GM12878 (cell line): ENCODE results near the gene FABP2. TPM values are rescaled to one million over a fixed set of nuclear protein-coding genes. Genes with fewer than 3 reads are reported as not detected.
"Not testable (repeated sequence)": the region's sequence is repeated elsewhere in the genome, so short reads cannot be mapped to it uniquely, and the experiment has no call there.

Source experiments
- ATAC-seq: fragments of 200-7000 bp; cut with Tn5 transposase; 3 replicates; pipeline ENCODE4 v1.9.1; 2020; ENCODE audit warnings: mild to moderate bottlenecking, moderate library complexity
- BruUV-seq: library from RNA; stranded (reverse); fragments of 400-500 nt; replicated peaks from 2 replicates; lab custom pipeline; 2021; lab: Mats Ljungman, UMichigan
- CTCF ChIA-PET: fragments of 300-600 bp; sonication (Branson Sonifier 250); formaldehyde crosslinking; extraction: SDS; loops from one replicate; lab custom pipeline; 2021; ENCODE audit warnings: inconsistent platforms; lab: Yijun Ruan, JAX
- POLR2A ChIA-PET: fragments of 350-600 bp; formaldehyde crosslinking; extraction: SDS; loops from one replicate; lab custom pipeline; 2021; ENCODE audit warnings: inconsistent platforms; lab: Charles Lee
- RAD21 ChIA-PET: fragments of 300-600 bp; sonication (Branson Sonifier 250); formaldehyde crosslinking; loops from one replicate; lab custom pipeline; 2023; ENCODE audit warnings: antibody characterized with exemption; ENCODE audit not compliant: unreplicated experiment; lab: Charles Lee
- SMC1A ChIA-PET: fragments of 300-600 bp; sonication (Branson Sonifier 250); formaldehyde crosslinking; loops from one replicate; lab custom pipeline; 2023; ENCODE audit not compliant: unreplicated experiment, uncharacterized antibody; lab: Charles Lee
- DNase-seq: peaks from one replicate; pipeline ENCODE4 v3.0.0-alpha.2; 2011; ENCODE audit warnings: low read depth, low spot score
- FAIRE-seq: peaks from 3 replicates; lab custom pipeline; 2011; peaks lifted over from hg19 to GRCh38; lab: Jason Lieb, UNC
- H2AFZ ChIP-seq: 2 replicates; pipeline ENCODE4 v1.6.0; 2011; ENCODE audit warnings: low read depth, low read length, control low read depth; ENCODE audit not compliant: control insufficient read depth
- H3K27ac ChIP-seq: 2 replicates; pipeline ENCODE4 v1.5.1; 2011; ENCODE audit warnings: control low read depth; ENCODE audit not compliant: control insufficient read depth, insufficient read depth
- H3K27me3 ChIP-seq, 2 experiments: replicated peaks in 1 of 2; 2 replicates each; pipeline versions ENCODE4 v1.6.0 to v1.6.1; 2011; ENCODE audit warnings: low read length in 1 of 2; ENCODE audit not compliant: control insufficient read depth in 2 of 2, insufficient read depth in 2 of 2
- H3K36me3 ChIP-seq, 2 experiments: 2 replicates each; pipeline ENCODE4 v1.5.1; 2011; ENCODE audit warnings: low read length in 1 of 2; ENCODE audit not compliant: control insufficient read depth in 2 of 2, insufficient read depth in 2 of 2
- H3K4me1 ChIP-seq: 2 replicates; pipeline ENCODE4 v1.6.1; 2011; ENCODE audit warnings: mild to moderate bottlenecking, low read length, moderate library complexity, mixed read lengths; ENCODE audit not compliant: control insufficient read depth, insufficient read depth
- H3K4me2 ChIP-seq: 2 replicates; pipeline ENCODE4 v1.6.0; 2011; ENCODE audit warnings: control low read depth; ENCODE audit not compliant: control insufficient read depth, insufficient read depth
- H3K4me3 ChIP-seq: fragments of 200-600 bp; sonication (generic); 2 replicates; pipeline ENCODE4 v1.5.1; 2016
- H3K79me2 ChIP-seq: 2 replicates; pipeline ENCODE4 v1.6.0; 2011; ENCODE audit warnings: low read length; ENCODE audit not compliant: control insufficient read depth, insufficient read depth
- H3K9ac ChIP-seq: 2 replicates; pipeline ENCODE4 v1.8.0; 2011; ENCODE audit warnings: low read length, control low read depth, mixed read lengths; ENCODE audit not compliant: control insufficient read depth, insufficient read depth
- H3K9me3 ChIP-seq: replicated peaks from 3 replicates; pipeline ENCODE4 v1.5.1; 2011; ENCODE audit warnings: mild to moderate bottlenecking, low read length; ENCODE audit not compliant: control insufficient read depth, insufficient read depth
- H4K20me1 ChIP-seq: 2 replicates; pipeline ENCODE4 v1.6.0; 2011; ENCODE audit not compliant: control insufficient read depth, insufficient read depth
- CBX3 ChIP-seq: fragments of 200-600 bp; sonication (generic); IDR thresholded peaks from 2 replicates; pipeline ENCODE4 v1.6.1; 2016; ENCODE audit warnings: low read depth, borderline replicate concordance
- ELK1 ChIP-seq: IDR thresholded peaks from 2 replicates; pipeline ENCODE4 v1.6.1; 2012; ENCODE audit warnings: low read depth, low read length, improper control_type of control experiment
- EZH2 ChIP-seq: IDR thresholded peaks from 2 replicates; pipeline ENCODE4 v1.6.1; 2012; ENCODE audit warnings: low read depth, mild to moderate bottlenecking, control low read depth, inconsistent platforms, low read length, borderline replicate concordance; ENCODE audit not compliant: control insufficient read depth
- FOXM1 ChIP-seq: IDR thresholded peaks from 2 replicates; pipeline ENCODE4 v1.6.1; 2012; ENCODE audit warnings: low read depth, mild to moderate bottlenecking, inconsistent platforms, low read length, moderate library complexity
- SUPT20H ChIP-seq: IDR thresholded peaks from 2 replicates; pipeline ENCODE4 v1.6.1; 2011; ENCODE audit warnings: low read depth, mild to moderate bottlenecking, low read length, moderate library complexity, borderline replicate concordance; ENCODE audit not compliant: control insufficient read depth
- TBL1XR1 ChIP-seq: IDR thresholded peaks from 2 replicates; pipeline ENCODE4 v1.6.1; 2012; ENCODE audit warnings: low read depth, low read length, improper control_type of control experiment
- WGBS: methylation state at CpG from one replicate; pipeline ENCODE4 v1.1.6; 2016; ENCODE audit warnings: low lambda C conversion rate; ENCODE audit not compliant: insufficient replicate concordance, insufficient coverage; ENCODE audit errors: missing lambda C conversion rate; 5-methylcytosine and 5-hydroxymethylcytosine counted together
- in situ Hi-C: fragments of 300-500 bp; cut with MboI; formaldehyde crosslinking; loops from 9 replicates; pipeline ENCODE4 v1.14.3; 2018; ENCODE audit warnings: mixed read lengths
- intact Hi-C: fragments of 100-400 bp; cut with micrococcal nuclease; formaldehyde crosslinking; loops from one replicate; pipeline ENCODE4 v1.14.2; 2022; ENCODE audit not compliant: unreplicated experiment
- polyA plus RNA-seq, 11 experiments: library from polyadenylated mRNA; depleted of rRNA in 4 of 11; unstranded in 6 of 11; stranded (reverse) in 5 of 11; fragments of >200 nt; fragmentation: Nextera tagmentation in 4 of 11; fragmentation: Illumina TruSeq in 1 of 11; extraction: Ambion mirVana in 4 of 11; extraction: Trizol in 1 of 11; gene quantifications; 1 replicate in 1 of 11; 2 replicates in 10 of 11; pipeline versions ENCODE4 v1.2.1 to v1.2.3, GENCODE V29; 2011 to 2016; ENCODE audit warnings: inconsistent platforms in 2 of 11, missing spikeins in 2 of 11, low read depth in 1 of 11
- total RNA-seq, 4 experiments: library from RNA; depleted of rRNA in 3 of 4; stranded (reverse); fragments of >200 nt in 3 of 4; fragmentation: Illumina TruSeq in 1 of 4; extraction: Trizol in 1 of 4; gene quantifications; 2 replicates each; pipeline versions ENCODE4 v1.2.1 to v1.2.3, GENCODE V29; 2013 to 2021

Gene FABP2
- total and polyA plus RNA-seq, 10 of the 15 experiments (the other 5 are each of a cell fraction or from before 2014, with no cell fraction given), result not detected

- TF ChIP-seq TBL1XR1, result no peak
- no peak for TF ChIP-seq ELK1
- TF ChIP-seq EZH2, result no peak
- TF ChIP-seq SUPT20H, result no peak
- no peak for TF ChIP-seq FOXM1
- TF ChIP-seq CBX3, result no peak
- TF ChIP-seq, all 136 proteins: peak for 0
These were observed at the start of gene FABP2 (continued) for GRCh38 chr4:119321921-119322687.

GRCh38 chr4:119370951-119371683 is 49.2 kb upstream of the FABP2 start:
- POLR2A ChIA-PET, intact Hi-C loops, H4K20me1 ChIP-seq, SMC1A ChIA-PET, H3K4me2 ChIP-seq, DNase-seq, H3K27ac ChIP-seq, CTCF ChIA-PET, H3K9ac ChIP-seq, H3K79me2 ChIP-seq, H3K4me3 ChIP-seq, H3K27me3 ChIP-seq, RAD21 ChIA-PET, H3K36me3 ChIP-seq, H3K4me1 ChIP-seq, BruUV-seq, H3K9me3 ChIP-seq, in situ Hi-C loops, H2AFZ ChIP-seq, FAIRE-seq: not testable (repeated sequence)
- WGBS, result 64% methylated on average over 3 of the region's 3 CpGs
- 0 out of 3 replicates have a peak, but pooled peaks have one; percentile 21 for ATAC-seq
